ENCODE results near the gene GPR4.

The GPR4 gene

GRCh38 chr19:45558399-45558878 is 43.6 kb downstream of the GPR4 start:
- no peaks in the 10 kb centered on the region for H3K27me3 ChIP-seq (ENCODE audit: control insufficient read depth in 5 of 5, insufficient read depth in 4 of 5, low read length in 5 of 5)
- H3K4me3 ChIP-seq (ENCODE audit: low read depth in 1 of 5, low read length in 5 of 5), result no peak overlapping the region
- peaks cover 0 to 9% (median under 1%) of the 10 kb centered on the region in 5 donors for H3K36me3 ChIP-seq (ENCODE audit: control insufficient read depth in 5 of 5, insufficient read depth in 5 of 5, low read length in 5 of 5)
- no peaks in the 10 kb centered on the region for H3K9me3 ChIP-seq (ENCODE audit: control insufficient read depth in 5 of 5, low read length in 5 of 5)
- H3K9ac ChIP-seq (ENCODE audit: low read length in 5 of 5), result no peak overlapping the region
- H3K27ac ChIP-seq (ENCODE audit: low read depth, low read length), result no peak overlapping the region
- H3K4me1 ChIP-seq (ENCODE audit: control insufficient read depth in 5 of 5, insufficient read depth in 5 of 5, low read length in 5 of 5), result peaks cover 3 to 18% (median 5%) of the 10 kb centered on the region in 5 donors

DNA sequence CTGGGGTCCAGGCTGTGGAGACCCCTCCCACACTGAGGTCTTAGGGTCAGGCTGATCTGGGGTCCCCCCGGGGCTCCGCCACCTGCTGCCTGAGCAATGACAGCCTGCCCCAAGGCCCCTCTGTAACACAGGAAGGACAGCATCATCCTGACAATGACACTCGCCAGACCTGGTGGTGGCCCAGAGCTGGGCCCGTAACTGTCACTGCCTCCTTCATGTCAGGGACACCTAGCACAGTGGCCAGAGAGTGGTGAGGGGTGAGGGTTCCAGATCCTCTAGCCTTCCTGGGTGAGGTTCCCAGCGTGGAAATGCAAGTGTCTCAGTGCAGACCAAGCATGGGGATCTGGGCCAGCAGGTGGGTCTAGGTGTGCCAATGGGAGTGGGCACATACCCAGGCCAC is 45.2 kb downstream of the GPR4 start:
- peaks cover 0 to 12% (median 0%) of the 10 kb centered on the region in 5 donors for H3K4me1 ChIP-seq (ENCODE audit: control insufficient read depth in 5 of 5, insufficient read depth in 5 of 5, low read length in 5 of 5)
- H3K27ac ChIP-seq (ENCODE audit: low read depth, low read length), result no peak overlapping the region
- H3K9me3 ChIP-seq (ENCODE audit: control insufficient read depth in 5 of 5, low read length in 5 of 5), result no peaks in the 10 kb centered on the region
- H3K4me3 ChIP-seq (ENCODE audit: low read depth in 1 of 5, low read length in 5 of 5), result no peak overlapping the region
- no peaks in the 10 kb centered on the region for H3K27me3 ChIP-seq (ENCODE audit: control insufficient read depth in 5 of 5, insufficient read depth in 4 of 5, low read length in 5 of 5)
- no peak overlapping the region for H3K9ac ChIP-seq (ENCODE audit: low read length in 5 of 5)
- H3K36me3 ChIP-seq (ENCODE audit: control insufficient read depth in 5 of 5, insufficient read depth in 5 of 5, low read length in 5 of 5), result peaks cover 0 to 16% (median 7%) of the 10 kb centered on the region in 5 donors

- no peaks in the 10 kb centered on the region for H3K9me3 ChIP-seq (ENCODE audit: control insufficient read depth in 5 of 5, low read length in 5 of 5)
- no peaks in the 10 kb centered on the region for H3K27me3 ChIP-seq (ENCODE audit: control insufficient read depth in 5 of 5, insufficient read depth in 4 of 5, low read length in 5 of 5)
- no peak overlapping the region for H3K27ac ChIP-seq (ENCODE audit: low read depth, low read length)
Observed at GRCh38 chr19:45554481-45554880, 47.5 kb downstream of the GPR4 start.

DNA sequence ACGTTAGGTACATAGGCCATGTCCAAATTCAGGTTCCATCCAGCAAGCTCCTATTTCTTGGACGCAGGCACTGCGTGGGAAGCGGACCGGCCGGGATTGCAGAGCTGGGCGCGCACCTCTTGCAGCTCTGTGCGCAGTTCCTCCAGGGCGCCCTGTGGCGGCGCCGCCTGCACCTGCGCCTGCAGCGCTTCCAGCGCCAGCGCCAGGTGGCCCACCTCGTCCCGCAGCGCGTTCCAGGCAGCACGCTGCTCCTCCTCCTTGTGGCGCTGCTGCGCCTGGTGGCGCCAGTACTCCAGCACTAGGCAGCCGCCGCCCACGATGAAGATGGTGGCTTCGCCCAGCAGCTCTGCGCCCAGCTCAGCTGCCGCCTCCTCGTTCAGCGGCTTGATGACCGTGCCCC is 48.5 kb downstream of the GPR4 start:
- Histone ChIP-seq H3K4me3 (ENCODE audit: low read depth in 1 of 5, low read length in 5 of 5) (no peak overlapping the region), H3K9me3 (ENCODE audit: control insufficient read depth in 5 of 5, low read length in 5 of 5) (no peaks in the 10 kb centered on the region), H3K9ac (ENCODE audit: low read length in 5 of 5) (no peak overlapping the region), H3K27me3 (ENCODE audit: control insufficient read depth in 5 of 5, insufficient read depth in 4 of 5, low read length in 5 of 5) (no peaks in the 10 kb centered on the region), H3K27ac (ENCODE audit: low read depth, low read length) (no peak overlapping the region), H3K36me3 (ENCODE audit: control insufficient read depth in 5 of 5, insufficient read depth in 5 of 5, low read length in 5 of 5) (peaks cover 0 to 16% (median 7%) of the 10 kb centered on the region in 5 donors), H3K4me1 (ENCODE audit: control insufficient read depth in 5 of 5, insufficient read depth in 5 of 5, low read length in 5 of 5) (no peaks in the 10 kb centered on the region)

More at GRCh38 chr19:45554481-45554880, 47.5 kb downstream of the GPR4 start:
- H3K4me1 ChIP-seq (ENCODE audit: control insufficient read depth in 5 of 5, insufficient read depth in 5 of 5, low read length in 5 of 5), result no peaks in the 10 kb centered on the region
- H3K36me3 ChIP-seq (ENCODE audit: control insufficient read depth in 5 of 5, insufficient read depth in 5 of 5, low read length in 5 of 5), result peaks cover 0 to 16% (median 7%) of the 10 kb centered on the region in 5 donors
- no peak overlapping the region for H3K9ac ChIP-seq (ENCODE audit: low read length in 5 of 5)
- H3K4me3 ChIP-seq (ENCODE audit: low read depth in 1 of 5, low read length in 5 of 5), result no peak overlapping the region

DNA sequence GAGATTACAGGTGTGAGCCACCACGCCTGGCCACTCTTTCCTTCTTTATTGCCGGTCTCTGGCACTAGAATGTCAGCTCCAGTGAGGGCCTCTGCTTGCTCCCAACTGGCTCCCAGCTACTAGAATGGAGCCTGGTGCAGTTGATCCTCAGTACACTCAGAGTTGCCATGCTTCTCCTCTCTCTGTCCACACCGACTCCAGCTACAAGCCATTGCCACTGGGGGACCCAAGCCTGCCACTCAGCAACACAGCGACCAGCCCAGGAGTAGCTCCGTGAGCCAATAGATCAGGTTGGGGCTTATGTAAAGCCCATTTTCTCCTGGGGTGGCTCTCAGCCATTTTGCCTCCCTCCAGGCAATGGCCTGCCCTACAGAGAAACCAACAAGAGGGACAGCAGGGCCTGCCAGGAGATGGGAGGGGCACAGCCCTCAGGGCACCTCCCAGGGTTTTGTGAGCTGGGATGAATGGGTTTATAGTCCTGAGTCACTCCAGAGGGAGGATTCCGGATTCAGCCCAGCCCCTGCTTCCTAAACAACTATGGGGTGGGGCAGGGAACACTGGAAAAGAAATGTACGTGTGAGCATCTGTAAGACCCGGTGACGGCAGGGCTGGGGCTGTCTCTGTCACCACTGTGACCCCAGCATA is 53.9 kb downstream of the GPR4 start:
- Histone ChIP-seq H3K36me3 (ENCODE audit: control insufficient read depth in 5 of 5, insufficient read depth in 5 of 5, low read length in 5 of 5) (peaks cover 0 to 4% (median 3%) of the 10 kb centered on the region in 5 donors), H3K4me1 (ENCODE audit: control insufficient read depth in 5 of 5, insufficient read depth in 5 of 5, low read length in 5 of 5) (peaks cover 0 to 3% (median 0%) of the 10 kb centered on the region in 5 donors), H3K4me3 (ENCODE audit: low read depth in 1 of 5, low read length in 5 of 5) (no peak overlapping the region), H3K9ac (ENCODE audit: low read length in 5 of 5) (no peak overlapping the region), H3K27me3 (ENCODE audit: control insufficient read depth in 5 of 5, insufficient read depth in 4 of 5, low read length in 5 of 5) (no peaks in the 10 kb centered on the region), H3K9me3 (ENCODE audit: control insufficient read depth in 5 of 5, low read length in 5 of 5) (no peaks in the 10 kb centered on the region), H3K27ac (ENCODE audit: low read depth, low read length) (no peak overlapping the region)

DNA sequence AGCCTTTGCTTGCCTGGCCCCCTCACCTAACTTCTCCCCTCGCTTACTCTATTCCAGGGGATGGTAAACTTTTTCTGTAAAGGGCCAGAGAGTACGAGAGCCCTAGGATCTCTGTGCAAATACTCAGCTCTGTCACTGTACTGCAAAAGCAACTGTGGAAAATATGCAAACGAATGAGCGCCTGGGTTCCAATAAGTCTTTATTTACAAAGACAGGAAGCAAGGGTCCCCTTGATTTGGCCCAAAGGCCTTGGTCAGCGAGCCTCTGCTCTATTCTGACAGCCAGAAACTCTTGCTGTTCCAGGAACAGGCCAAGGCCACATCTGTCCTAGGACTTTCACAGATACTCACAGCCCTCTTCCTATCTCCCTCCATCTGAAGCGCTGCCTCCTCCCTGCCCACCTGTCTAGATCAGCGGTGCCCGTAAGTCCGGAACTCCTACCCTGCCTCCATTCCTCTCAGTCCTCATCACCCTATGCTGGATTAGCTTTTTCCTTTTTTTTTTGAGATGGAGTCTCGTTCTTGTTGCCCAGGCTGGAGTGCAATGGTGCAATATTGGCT is 54.7 kb downstream of the GPR4 start:
- Histone ChIP-seq H3K9me3 (ENCODE audit: control insufficient read depth in 5 of 5, low read length in 5 of 5) (no peaks in the 10 kb centered on the region), H3K9ac (ENCODE audit: low read length in 5 of 5) (no peak overlapping the region), H3K4me3 (ENCODE audit: low read depth in 1 of 5, low read length in 5 of 5) (no peak overlapping the region), H3K4me1 (ENCODE audit: control insufficient read depth in 5 of 5, insufficient read depth in 5 of 5, low read length in 5 of 5) (peaks cover 0 to 3% (median 0%) of the 10 kb centered on the region in 5 donors), H3K27me3 (ENCODE audit: control insufficient read depth in 5 of 5, insufficient read depth in 4 of 5, low read length in 5 of 5) (no peaks in the 10 kb centered on the region), H3K27ac (ENCODE audit: low read depth, low read length) (no peak overlapping the region), H3K36me3 (ENCODE audit: control insufficient read depth in 5 of 5, insufficient read depth in 5 of 5, low read length in 5 of 5) (no peaks in the 10 kb centered on the region)

GRCh38 chr19:45542234-45542668 is 59.8 kb downstream of the GPR4 start:
- Histone ChIP-seq H3K4me3 (ENCODE audit: low read depth in 1 of 5, low read length in 5 of 5) (no peak overlapping the region), H3K27ac (ENCODE audit: low read depth, low read length) (no peak overlapping the region), H3K9me3 (ENCODE audit: control insufficient read depth in 5 of 5, low read length in 5 of 5) (peaks cover 0 to 6% (median 0%) of the 10 kb centered on the region in 5 donors), H3K4me1 (ENCODE audit: control insufficient read depth in 5 of 5, insufficient read depth in 5 of 5, low read length in 5 of 5) (peaks cover 0 to 3% (median 0%) of the 10 kb centered on the region in 5 donors), H3K36me3 (ENCODE audit: control insufficient read depth in 5 of 5, insufficient read depth in 5 of 5, low read length in 5 of 5) (no peaks in the 10 kb centered on the region), H3K9ac (ENCODE audit: low read length in 5 of 5) (no peak overlapping the region), H3K27me3 (ENCODE audit: control insufficient read depth in 5 of 5, insufficient read depth in 4 of 5, low read length in 5 of 5) (no peaks in the 10 kb centered on the region)

Data from subcutaneous abdominal adipose tissue (tissue), 5 donors.